CD4-positive, CD25-positive, alpha-beta regulatory T cell (primary cell): ENCODE results near the gene TAF4. TPM values are rescaled to one million over a fixed set of nuclear protein-coding genes. Genes with fewer than 3 reads are reported as not detected.

Experiments
- ATAC-seq, 2 donors: fragments of 150-1000 bp; cut with Tn5 transposase; one replicate each; pipeline ENCODE4 v1.10.0; 2021; ENCODE audit warnings: low read depth in 2 of 2, moderate number of reproducible peaks in 2 of 2, moderate library complexity in 1 of 2
- DNase-seq, 3 donors: peaks; one replicate each; pipeline versions ENCODE4 v3.0.0 to v3.0.0-alpha.2; 2012 to 2022; ENCODE audit warnings: mixed read lengths in 1 of 3
- H3K27ac ChIP-seq: one replicate; pipeline ENCODE4 v1.7.0; 2013; ENCODE audit warnings: mild to moderate bottlenecking, low read length; ENCODE audit not compliant: insufficient read depth, poor library complexity, severe bottlenecking
- H3K27me3 ChIP-seq: one replicate; pipeline ENCODE4 v1.7.0; 2013; ENCODE audit warnings: low read length; ENCODE audit not compliant: control insufficient read depth, insufficient read depth
- H3K36me3 ChIP-seq: one replicate; pipeline ENCODE4 v1.7.0; 2013; ENCODE audit warnings: mild to moderate bottlenecking, low read length, moderate library complexity; ENCODE audit not compliant: control insufficient read depth, insufficient read depth
- H3K4me1 ChIP-seq: 2 replicates; pipeline ENCODE4 v1.7.0; 2013; ENCODE audit warnings: mild to moderate bottlenecking, low read length; ENCODE audit not compliant: insufficient read depth, control insufficient read depth, poor library complexity, severe bottlenecking
- H3K4me3 ChIP-seq: one replicate; pipeline ENCODE4 v1.7.0; 2013; ENCODE audit warnings: low read depth, mild to moderate bottlenecking, low read length, moderate library complexity
- H3K9me3 ChIP-seq, 2 experiments: 1 replicate in 1 of 2; 2 replicates in 1 of 2; pipeline ENCODE4 v1.7.0; 2013; ENCODE audit warnings: low read length in 2 of 2, mild to moderate bottlenecking in 1 of 2, moderate library complexity in 1 of 2; ENCODE audit not compliant: control insufficient read depth in 2 of 2
- H3K27ac Mint-ChIP-seq, 3 donors: one replicate each; pipeline ENCODE4 v1.8.0; 2020 to 2022; ENCODE audit warnings: mild to moderate bottlenecking in 3 of 3, mixed read lengths in 3 of 3, moderate library complexity in 2 of 3
- H3K27me3 Mint-ChIP-seq: one replicate; pipeline ENCODE4 v1.8.0; 2022; ENCODE audit warnings: mild to moderate bottlenecking, mixed read lengths
- H3K36me3 Mint-ChIP-seq: one replicate; pipeline ENCODE4 v1.8.0; 2020; ENCODE audit warnings: mixed read lengths
- H3K4me1 Mint-ChIP-seq, 4 donors: one replicate each; pipeline ENCODE4 v1.8.0; 2020 to 2022; ENCODE audit warnings: mixed read lengths in 4 of 4, mild to moderate bottlenecking in 1 of 4
- H3K4me3 Mint-ChIP-seq, 4 donors: one replicate each; pipeline ENCODE4 v1.8.0; 2020 to 2022; ENCODE audit warnings: mild to moderate bottlenecking in 4 of 4, mixed read lengths in 4 of 4, moderate library complexity in 3 of 4
- H3K9me3 Mint-ChIP-seq, 7 donors: one replicate each; pipeline ENCODE4 v1.8.0; 2020 to 2022; ENCODE audit warnings: mixed read lengths in 7 of 7, mild to moderate bottlenecking in 3 of 7, moderate library complexity in 2 of 7
- polyA plus RNA-seq, 4 donors: library from polyadenylated mRNA; unstranded; fragments of 300-500 nt; fragmentation: Illumina TruSeq; gene quantifications; one replicate each; pipeline ENCODE4 v1.2.3, GENCODE V29; 2021
- total RNA-seq: library from RNA; stranded (reverse); gene quantifications from one replicate; pipeline ENCODE4 v1.2.3, GENCODE V29; 2022

The TAF4 gene
- total and polyA plus RNA-seq, 5 donors from 2014 or later = 0.76 to 20.4 (median 0.91) TPM

- H3K27ac ChIP-seq = no peak overlapping the region
- H3K9me3 ChIP-seq = no peaks in the 10 kb centered on the region
- ATAC-seq (no peak), DNase-seq (no peak)
- Mint-ChIP-seq H3K36me3 (peaks cover 16% of the 10 kb centered on the region), H3K27me3 (no peaks in the 10 kb centered on the region), H3K4me3 (no peak overlapping the region), H3K27ac (no peak overlapping the region), H3K9me3 (no peaks in the 10 kb centered on the region), H3K4me1 (peaks cover 10 to 15% (median 11%) of the 10 kb centered on the region in 4 donors)
- H3K36me3 ChIP-seq = peaks cover 35% of the 10 kb centered on the region
- H3K4me3 ChIP-seq = no peak overlapping the region
- no peaks in the 10 kb centered on the region for H3K4me1 ChIP-seq
- H3K27me3 ChIP-seq = no peaks in the 10 kb centered on the region
Measured at GRCh38 chr20:62012631-62013030, 53.0 kb downstream of the TAF4 start.

- H3K9me3 ChIP-seq = no peaks in the 10 kb centered on the region
- H3K27me3 ChIP-seq = no peaks in the 10 kb centered on the region
- Mint-ChIP-seq H3K36me3 (peaks cover 21% of the 10 kb centered on the region), H3K27ac (no peak overlapping the region), H3K9me3 (no peaks in the 10 kb centered on the region), H3K4me3 (no peak overlapping the region), H3K27me3 (no peaks in the 10 kb centered on the region), H3K4me1 (peaks cover 10 to 15% (median 11%) of the 10 kb centered on the region in 4 donors)
- H3K4me3 ChIP-seq = no peak overlapping the region
- H3K36me3 ChIP-seq = peaks cover 41% of the 10 kb centered on the region
- H3K27ac ChIP-seq = no peak overlapping the region
- DNase-seq (no peak), ATAC-seq (no peak)
- H3K4me1 ChIP-seq = no peaks in the 10 kb centered on the region
Measured at GRCh38 chr20:62011938-62012534, 53.6 kb downstream of the TAF4 start.

GRCh38 chr20:62011403-62011790 lies 54.3 kb downstream of the TAF4 start:
- no peak for ATAC-seq
- H3K9me3 ChIP-seq = no peaks in the 10 kb centered on the region
- H3K27me3 ChIP-seq = no peaks in the 10 kb centered on the region
- Mint-ChIP-seq H3K27me3 (no peaks in the 10 kb centered on the region), H3K36me3 (peaks cover 23% of the 10 kb centered on the region), H3K4me1 (peaks cover 9 to 15% (median 10%) of the 10 kb centered on the region in 4 donors), H3K27ac (peak overlapping the region in 2 of 3 donors; percentile 51 to 55), H3K4me3 (no peak overlapping the region), H3K9me3 (no peaks in the 10 kb centered on the region)
- DNase-seq = no peak
- H3K4me1 ChIP-seq = no peaks in the 10 kb centered on the region
- no peak overlapping the region for H3K27ac ChIP-seq
- H3K36me3 ChIP-seq = peaks cover 46% of the 10 kb centered on the region
- H3K4me3 ChIP-seq = no peak overlapping the region

- DNase-seq = peak; percentile 53 to 71 (median 63)
- Histone ChIP-seq H3K36me3 (peaks cover 52% of the 10 kb centered on the region), H3K27me3 (no peaks in the 10 kb centered on the region), H3K27ac (no peak overlapping the region), H3K9me3 (no peaks in the 10 kb centered on the region), H3K4me3 (no peak overlapping the region), H3K4me1 (no peaks in the 10 kb centered on the region)
- H3K27ac Mint-ChIP-seq = peak overlapping the region in 2 of 3 donors; percentile 51 to 55
- no peak overlapping the region for H3K4me3 Mint-ChIP-seq
- ATAC-seq = peak; percentile 72 to 74
- H3K27me3 Mint-ChIP-seq = no peaks in the 10 kb centered on the region
- H3K9me3 Mint-ChIP-seq = no peaks in the 10 kb centered on the region
- H3K4me1 Mint-ChIP-seq = peaks cover 8 to 15% (median 10%) of the 10 kb centered on the region in 4 donors
- peaks cover 26% of the 10 kb centered on the region for H3K36me3 Mint-ChIP-seq
Measured at GRCh38 chr20:62010551-62011402, 54.9 kb downstream of the TAF4 start.

- H3K4me1 ChIP-seq = no peaks in the 10 kb centered on the region
- no peaks in the 10 kb centered on the region for H3K9me3 ChIP-seq
- Mint-ChIP-seq H3K9me3 (no peaks in the 10 kb centered on the region), H3K27me3 (no peaks in the 10 kb centered on the region), H3K4me1 (peaks cover 3 to 11% (median 9%) of the 10 kb centered on the region in 4 donors), H3K27ac (no peak overlapping the region), H3K36me3 (peaks cover 30% of the 10 kb centered on the region), H3K4me3 (no peak overlapping the region)
- ATAC-seq (no peak), DNase-seq (no peak)
- peaks cover 60% of the 10 kb centered on the region for H3K36me3 ChIP-seq
- no peak overlapping the region for H3K27ac ChIP-seq
- no peaks in the 10 kb centered on the region for H3K27me3 ChIP-seq
- no peak overlapping the region for H3K4me3 ChIP-seq
Measured at GRCh38 chr20:62009869-62010445, 55.7 kb downstream of the TAF4 start.

GRCh38 chr20:62009322-62009721 lies 56.4 kb downstream of the TAF4 start:
- no peak overlapping the region for H3K4me3 ChIP-seq
- no peak overlapping the region for H3K27ac ChIP-seq
- no peak for ATAC-seq
- peaks cover 30% of the 10 kb centered on the region for H3K36me3 Mint-ChIP-seq
- H3K4me1 ChIP-seq = no peaks in the 10 kb centered on the region
- H3K27me3 Mint-ChIP-seq = no peaks in the 10 kb centered on the region
- peaks cover 3 to 11% (median 9%) of the 10 kb centered on the region in 4 donors for H3K4me1 Mint-ChIP-seq
- H3K27ac Mint-ChIP-seq = no peak overlapping the region
- H3K9me3 Mint-ChIP-seq = no peaks in the 10 kb centered on the region
- H3K4me3 Mint-ChIP-seq = no peak overlapping the region
- peaks cover 63% of the 10 kb centered on the region for H3K36me3 ChIP-seq
- H3K9me3 ChIP-seq = no peaks in the 10 kb centered on the region
- H3K27me3 ChIP-seq = no peaks in the 10 kb centered on the region
- no peak for DNase-seq

GRCh38 chr20:62008643-62009183 lies 57.0 kb downstream of the TAF4 start:
- no peaks in the 10 kb centered on the region for H3K27me3 ChIP-seq
- H3K36me3 Mint-ChIP-seq = peaks cover 30% of the 10 kb centered on the region

More at GRCh38 chr20:62008643-62009183, 57.0 kb downstream of the TAF4 start:
- H3K4me3 Mint-ChIP-seq = no peak overlapping the region
- Histone ChIP-seq H3K27ac (no peak overlapping the region), H3K9me3 (no peaks in the 10 kb centered on the region), H3K4me1 (no peaks in the 10 kb centered on the region), H3K36me3 (peaks cover 64% of the 10 kb centered on the region), H3K4me3 (no peak overlapping the region)
- H3K27ac Mint-ChIP-seq = no peak overlapping the region
- H3K9me3 Mint-ChIP-seq = no peaks in the 10 kb centered on the region
- DNase-seq = no peak
- H3K4me1 Mint-ChIP-seq = peaks cover 3 to 11% (median 9%) of the 10 kb centered on the region in 4 donors
- ATAC-seq = no peak
- H3K27me3 Mint-ChIP-seq = no peaks in the 10 kb centered on the region
